Suprapubic skin (tissue), 4 donors: ENCODE results near the gene RRBP1. TPM values are rescaled to one million over a fixed set of nuclear protein-coding genes. Genes with fewer than 3 reads are reported as not detected.

ENCODE experiments used
- DNase-seq, 2 donors: peaks; one replicate each; pipeline ENCODE4 v3.0.0-alpha.2; 2019; ENCODE audit warnings: low spot score in 2 of 2
- H3K27ac ChIP-seq: fragments of 200-600 bp; sonication (generic); one replicate; pipeline ENCODE4 v1.5.1; 2019
- H3K27me3 ChIP-seq: fragments of 200-600 bp; sonication (generic); one replicate; pipeline ENCODE4 v1.5.1; 2019
- H3K36me3 ChIP-seq: fragments of 200-600 bp; sonication (generic); one replicate; pipeline ENCODE4 v1.5.1; 2019
- H3K4me1 ChIP-seq: fragments of 200-600 bp; sonication (generic); one replicate; pipeline ENCODE4 v1.5.1; 2019
- H3K4me3 ChIP-seq: fragments of 200-600 bp; sonication (generic); one replicate; pipeline ENCODE4 v1.5.1; 2019; ENCODE audit warnings: mild to moderate bottlenecking
- H3K9me3 ChIP-seq: fragments of 200-600 bp; sonication (generic); one replicate; pipeline ENCODE4 v1.5.1; 2019
- EP300 ChIP-seq: sonication (generic); formaldehyde crosslinking; IDR thresholded peaks from one replicate; pipeline ENCODE4 v1.6.1; 2017; ENCODE audit warnings: antibody characterized with exemption
- POLR2A ChIP-seq, 2 donors: fragments of 450-650 bp; IDR thresholded peaks; one replicate each; pipeline ENCODE4 v1.6.1; 2017; ENCODE audit warnings: antibody characterized with exemption in 2 of 2, mild to moderate bottlenecking in 2 of 2, moderate library complexity in 2 of 2
- POLR2AphosphoS5 ChIP-seq, 3 donors: sonication (generic); formaldehyde crosslinking; IDR thresholded peaks; one replicate each; pipeline ENCODE4 v1.6.1; 2017; ENCODE audit warnings: antibody characterized with exemption in 3 of 3
- WGBS: methylation state at CpG from one replicate; pipeline ENCODE4 v1.1.5; 2018; 5-methylcytosine and 5-hydroxymethylcytosine counted together
- total RNA-seq, 4 donors: library from RNA; depleted of rRNA; stranded (reverse); fragments of >200 nt; gene quantifications; one replicate each; pipeline ENCODE4 v1.1.0, GENCODE V29; 2016
- TF ChIP-seq, protein P1 (sequence below), 2 donors: fragments of 200-600 bp in 1 of 2; fragments of 450-650 bp in 1 of 2; sonication (generic) in 1 of 2; IDR thresholded peaks; one replicate each; pipeline ENCODE4 v1.5.1; 2016 to 2019; ENCODE audit warnings: antibody characterized with exemption in 2 of 2, mild to moderate bottlenecking in 1 of 2, moderate library complexity in 1 of 2

The RRBP1 gene
- total RNA-seq, 4 donors from 2014 or later: 37.5 to 52.3 (median 41.3) TPM

DNA sequence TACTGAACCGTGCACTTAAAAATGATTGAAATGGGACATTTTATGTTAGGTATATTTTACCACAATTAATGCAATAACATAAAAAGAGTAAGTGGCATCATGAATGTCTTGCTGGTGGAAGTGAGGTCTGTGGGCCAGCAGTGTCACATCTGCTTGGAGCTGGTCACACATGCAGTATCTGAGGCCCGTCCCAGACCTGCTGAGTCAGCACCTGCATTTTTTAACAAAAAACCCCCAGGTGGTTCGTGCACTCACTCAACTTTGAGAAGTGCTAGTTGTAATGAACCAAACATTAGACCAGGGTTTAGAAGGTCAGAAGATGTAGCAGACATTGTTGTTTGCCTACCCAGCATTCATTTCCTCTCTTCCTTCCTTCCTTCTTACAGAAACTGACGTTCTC, 38.7 kb upstream of the RRBP1 start:
- WGBS: 84% methylated on average over 4 of the region's 4 CpGs
- H3K4me3 ChIP-seq: no peak overlapping the region
- H3K27ac ChIP-seq: no peak overlapping the region

DNA sequence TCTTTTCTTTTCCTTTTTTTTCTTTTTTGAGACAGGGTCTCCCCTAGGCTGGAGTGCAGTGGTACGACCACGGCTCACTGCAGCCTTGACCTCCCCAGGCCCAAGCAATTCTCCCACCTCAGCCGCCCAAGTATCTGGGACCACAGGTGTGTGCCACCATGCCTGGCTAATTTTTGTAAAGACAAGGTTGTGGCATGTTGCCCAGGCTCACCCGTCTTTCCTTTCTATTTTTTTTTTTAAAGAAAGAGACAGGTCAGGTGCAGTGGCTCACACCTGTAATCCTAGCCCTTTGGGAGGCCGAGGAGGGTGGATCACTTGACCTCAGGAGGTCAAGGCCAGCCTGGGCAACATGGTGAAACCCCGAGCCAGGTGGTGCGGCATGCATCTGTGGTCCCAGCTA, 34.3 kb upstream of the RRBP1 start:
- H3K9me3 ChIP-seq: no peaks in the 10 kb centered on the region

More for the DNA sequence above, 38.7 kb upstream of the RRBP1 start:
- Histone ChIP-seq H3K4me1 (no peaks in the 10 kb centered on the region), H3K9me3 (no peaks in the 10 kb centered on the region), H3K36me3 (no peaks in the 10 kb centered on the region), H3K27me3 (no peaks in the 10 kb centered on the region)
- DNase-seq: no peak
- TF ChIP-seq POLR2AphosphoS5 (IDR thresholded peaks at IDR 0.05) (no peak), POLR2A (IDR thresholded peaks at IDR 0.05) (no peak), EP300 (no peak)
- TF ChIP-seq, protein P1, sequence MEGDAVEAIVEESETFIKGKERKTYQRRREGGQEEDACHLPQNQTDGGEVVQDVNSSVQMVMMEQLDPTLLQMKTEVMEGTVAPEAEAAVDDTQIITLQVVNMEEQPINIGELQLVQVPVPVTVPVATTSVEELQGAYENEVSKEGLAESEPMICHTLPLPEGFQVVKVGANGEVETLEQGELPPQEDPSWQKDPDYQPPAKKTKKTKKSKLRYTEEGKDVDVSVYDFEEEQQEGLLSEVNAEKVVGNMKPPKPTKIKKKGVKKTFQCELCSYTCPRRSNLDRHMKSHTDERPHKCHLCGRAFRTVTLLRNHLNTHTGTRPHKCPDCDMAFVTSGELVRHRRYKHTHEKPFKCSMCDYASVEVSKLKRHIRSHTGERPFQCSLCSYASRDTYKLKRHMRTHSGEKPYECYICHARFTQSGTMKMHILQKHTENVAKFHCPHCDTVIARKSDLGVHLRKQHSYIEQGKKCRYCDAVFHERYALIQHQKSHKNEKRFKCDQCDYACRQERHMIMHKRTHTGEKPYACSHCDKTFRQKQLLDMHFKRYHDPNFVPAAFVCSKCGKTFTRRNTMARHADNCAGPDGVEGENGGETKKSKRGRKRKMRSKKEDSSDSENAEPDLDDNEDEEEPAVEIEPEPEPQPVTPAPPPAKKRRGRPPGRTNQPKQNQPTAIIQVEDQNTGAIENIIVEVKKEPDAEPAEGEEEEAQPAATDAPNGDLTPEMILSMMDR (IDR thresholded peaks at IDR 0.05): no peak

DNA sequence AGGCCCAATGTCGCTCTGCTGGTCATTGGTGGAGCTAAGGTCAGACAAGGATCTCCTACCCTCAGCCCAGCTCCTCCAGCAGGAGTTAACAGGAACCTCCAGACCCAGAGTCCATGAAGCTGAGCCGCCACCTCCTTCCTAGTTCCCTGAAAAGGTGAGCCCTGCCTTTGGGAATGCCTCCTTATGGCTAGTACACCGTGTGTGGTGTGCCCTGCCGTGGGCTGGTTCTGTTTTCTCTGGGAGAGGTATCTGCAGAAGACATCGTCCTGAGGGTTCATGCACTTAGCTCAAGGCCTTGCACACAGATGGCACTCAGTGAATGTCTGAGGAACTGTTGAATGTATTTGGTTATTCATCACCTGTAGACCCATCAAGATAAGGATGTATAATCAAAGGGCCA, 33.0 kb upstream of the RRBP1 start:
- 87% methylated on average over 4 of the region's 5 CpGs for WGBS
- TF ChIP-seq EP300 (no peak), POLR2AphosphoS5 (IDR thresholded peaks at IDR 0.05) (no peak), POLR2A (IDR thresholded peaks at IDR 0.05) (no peak)
- TF ChIP-seq, protein P1 (IDR thresholded peaks at IDR 0.05): no peak
- H3K27me3 ChIP-seq: no peaks in the 10 kb centered on the region
- H3K4me1 ChIP-seq: no peaks in the 10 kb centered on the region
- H3K4me3 ChIP-seq: no peak overlapping the region
- no peaks in the 10 kb centered on the region for H3K9me3 ChIP-seq
- no peaks in the 10 kb centered on the region for H3K36me3 ChIP-seq
- DNase-seq: no peak
- H3K27ac ChIP-seq: no peak overlapping the region

More for the DNA sequence above, 34.3 kb upstream of the RRBP1 start:
- H3K27me3 ChIP-seq: no peaks in the 10 kb centered on the region
- no peak overlapping the region for H3K4me3 ChIP-seq
- no peaks in the 10 kb centered on the region for H3K36me3 ChIP-seq
- H3K27ac ChIP-seq: no peak overlapping the region
- no peak for DNase-seq
- no peak for TF ChIP-seq EP300
- TF ChIP-seq, protein P1 (IDR thresholded peaks at IDR 0.05): no peak
- TF ChIP-seq POLR2AphosphoS5 (IDR thresholded peaks at IDR 0.05): no peak
- TF ChIP-seq POLR2A (IDR thresholded peaks at IDR 0.05): no peak
- H3K4me1 ChIP-seq: no peaks in the 10 kb centered on the region
- 91% methylated on average over 7 of the region's 7 CpGs for WGBS

DNA sequence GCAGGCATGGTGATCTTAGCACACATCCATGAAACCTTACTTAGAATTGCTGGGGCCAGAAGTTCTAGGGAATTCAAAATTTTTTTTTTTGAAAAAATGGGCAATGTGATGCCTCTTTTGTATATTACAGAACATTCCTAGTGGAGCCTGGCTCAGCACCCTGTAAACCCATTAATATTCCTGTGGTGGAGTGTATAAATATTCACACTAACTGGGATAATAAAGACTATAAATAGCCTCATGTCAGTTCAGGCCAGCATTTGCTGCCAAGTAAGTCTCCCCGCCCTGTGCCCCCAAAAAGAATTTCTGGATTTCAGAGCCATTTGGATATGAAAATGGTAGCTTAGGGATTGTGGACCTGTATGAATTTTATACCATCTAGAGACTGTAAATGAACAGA, 32.6 kb upstream of the RRBP1 start:
- H3K9me3 ChIP-seq: no peaks in the 10 kb centered on the region
- no peaks in the 10 kb centered on the region for H3K4me1 ChIP-seq
- no peak for DNase-seq
- no peak for TF ChIP-seq EP300
- TF ChIP-seq, protein P1 (IDR thresholded peaks at IDR 0.05): no peak
- no peak for TF ChIP-seq POLR2A (IDR thresholded peaks at IDR 0.05)
- no peak for TF ChIP-seq POLR2AphosphoS5 (IDR thresholded peaks at IDR 0.05)
- no peaks in the 10 kb centered on the region for H3K27me3 ChIP-seq
- H3K27ac ChIP-seq: no peak overlapping the region
- 73% methylated on average over 1 of the region's 1 CpG for WGBS
- H3K4me3 ChIP-seq: no peak overlapping the region
- H3K36me3 ChIP-seq: no peaks in the 10 kb centered on the region

DNA sequence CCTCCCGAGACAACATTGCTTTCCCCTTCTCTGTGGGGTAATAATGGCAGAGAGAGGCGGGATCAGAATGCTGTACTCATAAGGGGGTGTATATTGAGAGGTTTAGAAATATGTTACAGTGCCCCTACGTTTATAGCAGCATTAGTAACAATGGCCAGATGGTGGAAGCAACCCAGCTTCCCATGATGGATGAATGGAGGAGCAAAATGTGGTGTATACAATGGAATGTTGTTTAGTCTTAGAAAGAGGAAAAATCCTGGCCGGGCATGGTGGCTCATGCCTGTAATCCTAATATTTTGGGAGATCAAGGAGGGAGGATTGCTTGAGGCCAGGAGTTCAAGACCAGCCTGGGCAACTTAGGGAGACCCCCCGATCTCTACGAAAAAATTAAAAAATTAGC, 30.7 kb upstream of the RRBP1 start:
- Histone ChIP-seq H3K27me3 (no peaks in the 10 kb centered on the region), H3K4me3 (no peak overlapping the region), H3K27ac (no peak overlapping the region), H3K9me3 (no peaks in the 10 kb centered on the region), H3K4me1 (no peaks in the 10 kb centered on the region), H3K36me3 (no peaks in the 10 kb centered on the region)
- no peak for DNase-seq
- 88% methylated on average over 6 of the region's 6 CpGs for WGBS
- TF ChIP-seq POLR2AphosphoS5 (IDR thresholded peaks at IDR 0.05): no peak
- TF ChIP-seq EP300: no peak
- TF ChIP-seq, protein P1 (IDR thresholded peaks at IDR 0.05): no peak
- no peak for TF ChIP-seq POLR2A (IDR thresholded peaks at IDR 0.05)
